Suprapubic skin (tissue), 4 donors: ENCODE results near the gene CTDSP2. TPM values are rescaled to one million over a fixed set of nuclear protein-coding genes. Genes with fewer than 3 reads are reported as not detected.
"Not testable (repeated sequence)": the region's sequence is repeated elsewhere in the genome, so short reads cannot be mapped to it uniquely, and the experiment has no call there.

Experiments used
- DNase-seq, 2 donors: peaks; one replicate each; pipeline ENCODE4 v3.0.0-alpha.2; 2019; ENCODE audit warnings: low spot score in 2 of 2
- H3K27ac ChIP-seq: fragments of 200-600 bp; sonication (generic); one replicate; pipeline ENCODE4 v1.5.1; 2019
- H3K27me3 ChIP-seq: fragments of 200-600 bp; sonication (generic); one replicate; pipeline ENCODE4 v1.5.1; 2019
- H3K36me3 ChIP-seq: fragments of 200-600 bp; sonication (generic); one replicate; pipeline ENCODE4 v1.5.1; 2019
- H3K4me1 ChIP-seq: fragments of 200-600 bp; sonication (generic); one replicate; pipeline ENCODE4 v1.5.1; 2019
- H3K4me3 ChIP-seq: fragments of 200-600 bp; sonication (generic); one replicate; pipeline ENCODE4 v1.5.1; 2019; ENCODE audit warnings: mild to moderate bottlenecking
- H3K9me3 ChIP-seq: fragments of 200-600 bp; sonication (generic); one replicate; pipeline ENCODE4 v1.5.1; 2019
- EP300 ChIP-seq: sonication (generic); formaldehyde crosslinking; IDR thresholded peaks from one replicate; pipeline ENCODE4 v1.6.1; 2017; ENCODE audit warnings: antibody characterized with exemption
- POLR2A ChIP-seq, 2 donors: fragments of 450-650 bp; IDR thresholded peaks; one replicate each; pipeline ENCODE4 v1.6.1; 2017; ENCODE audit warnings: antibody characterized with exemption in 2 of 2, mild to moderate bottlenecking in 2 of 2, moderate library complexity in 2 of 2
- POLR2AphosphoS5 ChIP-seq, 3 donors: sonication (generic); formaldehyde crosslinking; IDR thresholded peaks; one replicate each; pipeline ENCODE4 v1.6.1; 2017; ENCODE audit warnings: antibody characterized with exemption in 3 of 3
- WGBS: methylation state at CpG from one replicate; pipeline ENCODE4 v1.1.5; 2018; 5-methylcytosine and 5-hydroxymethylcytosine counted together
- total RNA-seq, 4 donors: library from RNA; depleted of rRNA; stranded (reverse); fragments of >200 nt; gene quantifications; one replicate each; pipeline ENCODE4 v1.1.0, GENCODE V29; 2016
- TF ChIP-seq, protein P1 (sequence below), 2 donors: fragments of 200-600 bp in 1 of 2; fragments of 450-650 bp in 1 of 2; sonication (generic) in 1 of 2; IDR thresholded peaks; one replicate each; pipeline ENCODE4 v1.5.1; 2016 to 2019; ENCODE audit warnings: antibody characterized with exemption in 2 of 2, mild to moderate bottlenecking in 1 of 2, moderate library complexity in 1 of 2

Gene CTDSP2
- total RNA-seq, 4 donors from 2014 or later = 147 to 240 (median 215) TPM

GRCh38 chr12:57825451-57825850 is 21.1 kb downstream of the CTDSP2 start:
- peaks cover 33% of the 10 kb centered on the region for H3K4me1 ChIP-seq

DNA sequence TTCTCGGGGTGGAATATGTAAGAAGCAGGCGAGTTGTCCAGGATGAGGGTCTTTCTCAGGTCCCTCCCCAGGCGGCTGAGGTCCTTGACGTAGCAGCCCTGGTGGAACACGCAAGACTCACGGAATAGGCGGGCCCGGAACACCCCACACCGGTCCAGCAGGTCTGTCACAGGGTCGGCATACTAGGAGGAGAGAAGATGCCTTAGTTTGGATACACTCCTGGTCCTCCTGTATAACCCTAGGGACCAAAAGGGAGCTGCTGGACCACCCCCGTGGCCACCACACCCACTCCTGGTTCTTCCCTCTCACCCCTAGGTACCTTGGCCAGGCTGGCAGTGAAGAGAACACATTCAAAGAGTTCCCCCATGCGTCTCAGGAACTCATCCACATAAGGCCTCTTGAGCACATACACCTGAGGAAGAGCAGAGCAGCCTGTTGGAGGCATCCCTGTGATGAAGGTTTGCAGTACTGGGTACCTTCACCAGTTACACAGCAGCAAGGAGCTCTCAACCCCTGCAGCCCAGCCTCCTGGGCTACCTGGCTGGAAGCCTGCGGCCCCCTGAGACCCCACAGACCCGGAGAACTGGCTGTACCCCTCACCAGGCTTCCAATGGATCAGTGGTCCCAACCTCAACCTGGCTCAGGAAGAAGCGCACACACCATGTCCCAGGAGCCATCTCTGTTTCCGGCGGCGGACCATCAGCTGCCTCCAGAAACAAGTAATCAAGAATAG is 22.5 kb downstream of the CTDSP2 start:
- DNase-seq = no peak
- peaks cover 91% of the 10 kb centered on the region for H3K36me3 ChIP-seq
- H3K27ac ChIP-seq = no peak overlapping the region

More at GRCh38 chr12:57825451-57825850, 21.1 kb downstream of the CTDSP2 start:
- Histone ChIP-seq H3K4me3 (no peak overlapping the region), H3K36me3 (peaks cover 90% of the 10 kb centered on the region), H3K27ac (no peak overlapping the region), H3K27me3 (no peaks in the 10 kb centered on the region), H3K9me3 (no peaks in the 10 kb centered on the region)
- TF ChIP-seq EP300 (no peak), POLR2A (IDR thresholded peaks at IDR 0.05) (no peak), POLR2AphosphoS5 (IDR thresholded peaks at IDR 0.05) (no peak)
- WGBS = 96% methylated on average over 2 of the region's 2 CpGs
- no peak for DNase-seq

GRCh38 chr12:57823131-57823907 is 23.2 kb downstream of the CTDSP2 start:
- Histone ChIP-seq H3K36me3 (peaks cover 89% of the 10 kb centered on the region), H3K27me3 (no peaks in the 10 kb centered on the region), H3K4me1 (peaks cover 22% of the 10 kb centered on the region), H3K27ac (no peak overlapping the region), H3K9me3 (no peaks in the 10 kb centered on the region), H3K4me3 (no peak overlapping the region)
- TF ChIP-seq POLR2AphosphoS5 (IDR thresholded peaks at IDR 0.05) (no peak), POLR2A (IDR thresholded peaks at IDR 0.05) (no peak), EP300 (no peak)
- TF ChIP-seq, protein P1, sequence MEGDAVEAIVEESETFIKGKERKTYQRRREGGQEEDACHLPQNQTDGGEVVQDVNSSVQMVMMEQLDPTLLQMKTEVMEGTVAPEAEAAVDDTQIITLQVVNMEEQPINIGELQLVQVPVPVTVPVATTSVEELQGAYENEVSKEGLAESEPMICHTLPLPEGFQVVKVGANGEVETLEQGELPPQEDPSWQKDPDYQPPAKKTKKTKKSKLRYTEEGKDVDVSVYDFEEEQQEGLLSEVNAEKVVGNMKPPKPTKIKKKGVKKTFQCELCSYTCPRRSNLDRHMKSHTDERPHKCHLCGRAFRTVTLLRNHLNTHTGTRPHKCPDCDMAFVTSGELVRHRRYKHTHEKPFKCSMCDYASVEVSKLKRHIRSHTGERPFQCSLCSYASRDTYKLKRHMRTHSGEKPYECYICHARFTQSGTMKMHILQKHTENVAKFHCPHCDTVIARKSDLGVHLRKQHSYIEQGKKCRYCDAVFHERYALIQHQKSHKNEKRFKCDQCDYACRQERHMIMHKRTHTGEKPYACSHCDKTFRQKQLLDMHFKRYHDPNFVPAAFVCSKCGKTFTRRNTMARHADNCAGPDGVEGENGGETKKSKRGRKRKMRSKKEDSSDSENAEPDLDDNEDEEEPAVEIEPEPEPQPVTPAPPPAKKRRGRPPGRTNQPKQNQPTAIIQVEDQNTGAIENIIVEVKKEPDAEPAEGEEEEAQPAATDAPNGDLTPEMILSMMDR (IDR thresholded peaks at IDR 0.05) = no peak
- DNase-seq = no peak
- WGBS = 76% methylated on average over 15 of the region's 17 CpGs

More for the DNA sequence above, 22.5 kb downstream of the CTDSP2 start:
- TF ChIP-seq, protein P1 (IDR thresholded peaks at IDR 0.05) = no peak
- no peak for TF ChIP-seq POLR2A (IDR thresholded peaks at IDR 0.05)
- no peak for TF ChIP-seq POLR2AphosphoS5 (IDR thresholded peaks at IDR 0.05)
- no peaks in the 10 kb centered on the region for H3K9me3 ChIP-seq
- no peak overlapping the region for H3K4me3 ChIP-seq
- 91% methylated on average over 15 of the region's 18 CpGs for WGBS
- peaks cover 20% of the 10 kb centered on the region for H3K4me1 ChIP-seq
- no peaks in the 10 kb centered on the region for H3K27me3 ChIP-seq

DNA sequence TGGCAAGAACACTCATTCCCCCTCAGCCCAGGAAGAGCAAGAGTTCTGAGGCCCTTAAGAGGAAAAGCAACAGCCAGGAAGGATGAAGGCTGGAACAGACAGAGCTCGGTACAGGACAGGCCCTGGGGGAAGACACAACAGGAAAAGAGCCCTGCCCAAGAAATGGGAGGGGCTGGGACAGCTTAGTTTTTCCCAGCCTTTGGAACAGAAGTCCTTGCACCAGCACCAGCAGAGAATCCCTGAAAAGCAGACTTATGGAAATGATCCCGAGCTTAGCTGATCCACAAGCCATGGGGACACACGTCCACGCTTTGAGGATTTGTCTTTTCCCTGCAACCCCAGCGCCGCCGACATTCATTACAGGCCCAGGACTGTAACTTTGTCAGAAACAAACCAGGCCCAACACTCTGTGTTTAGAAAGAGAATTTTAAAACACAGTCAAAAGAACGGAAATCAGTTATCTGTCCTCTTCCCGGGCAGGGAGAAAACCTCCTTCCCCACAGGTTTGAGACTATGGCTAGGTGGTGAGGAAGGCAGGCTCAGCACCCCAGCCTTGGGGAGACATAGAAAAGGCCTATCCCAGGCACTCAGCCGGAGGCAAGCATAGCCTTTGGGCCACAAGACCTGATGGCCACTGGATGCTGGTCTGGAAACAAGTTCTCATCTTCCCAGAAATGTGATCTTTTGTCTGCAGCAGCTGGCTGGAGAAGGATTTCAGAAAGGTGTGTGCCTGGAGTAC is 24.0 kb downstream of the CTDSP2 start:
- Histone ChIP-seq H3K4me3 (no peak overlapping the region), H3K9me3 (no peaks in the 10 kb centered on the region), H3K27ac (no peak overlapping the region), H3K27me3 (no peaks in the 10 kb centered on the region), H3K4me1 (peaks cover 27% of the 10 kb centered on the region), H3K36me3 (peaks cover 83% of the 10 kb centered on the region)
- DNase-seq = no peak
- TF ChIP-seq POLR2A (IDR thresholded peaks at IDR 0.05) = no peak
- TF ChIP-seq POLR2AphosphoS5 (IDR thresholded peaks at IDR 0.05) = no peak
- TF ChIP-seq EP300 = no peak
- TF ChIP-seq, protein P1 (IDR thresholded peaks at IDR 0.05) = no peak
- WGBS = 67% methylated on average over 10 of the region's 10 CpGs

- peaks cover 74% of the 10 kb centered on the region for H3K36me3 ChIP-seq
- no peak for DNase-seq
- no peaks in the 10 kb centered on the region for H3K27me3 ChIP-seq
- 65% methylated on average over 10 of the region's 10 CpGs for WGBS
- no peak overlapping the region for H3K27ac ChIP-seq
- no peak overlapping the region for H3K4me3 ChIP-seq
- no peak for TF ChIP-seq POLR2AphosphoS5 (IDR thresholded peaks at IDR 0.05)
- no peak for TF ChIP-seq POLR2A (IDR thresholded peaks at IDR 0.05)
- TF ChIP-seq, protein P1 (IDR thresholded peaks at IDR 0.05) = no peak
- TF ChIP-seq EP300 = no peak
- peaks cover 36% of the 10 kb centered on the region for H3K4me1 ChIP-seq
- no peaks in the 10 kb centered on the region for H3K9me3 ChIP-seq
Observed at GRCh38 chr12:57821474-57822214, 24.9 kb downstream of the CTDSP2 start.

- H3K27me3 ChIP-seq, H3K27ac ChIP-seq, H3K9me3 ChIP-seq, DNase-seq, H3K4me3 ChIP-seq: not testable (repeated sequence)
- Histone ChIP-seq H3K4me1 (peaks cover 43% of the 10 kb centered on the region), H3K36me3 (peaks cover 68% of the 10 kb centered on the region)
- 67% methylated on average over 3 of the region's 5 CpGs for WGBS
Observed at GRCh38 chr12:57821015-57821414, 25.5 kb downstream of the CTDSP2 start.

DNA sequence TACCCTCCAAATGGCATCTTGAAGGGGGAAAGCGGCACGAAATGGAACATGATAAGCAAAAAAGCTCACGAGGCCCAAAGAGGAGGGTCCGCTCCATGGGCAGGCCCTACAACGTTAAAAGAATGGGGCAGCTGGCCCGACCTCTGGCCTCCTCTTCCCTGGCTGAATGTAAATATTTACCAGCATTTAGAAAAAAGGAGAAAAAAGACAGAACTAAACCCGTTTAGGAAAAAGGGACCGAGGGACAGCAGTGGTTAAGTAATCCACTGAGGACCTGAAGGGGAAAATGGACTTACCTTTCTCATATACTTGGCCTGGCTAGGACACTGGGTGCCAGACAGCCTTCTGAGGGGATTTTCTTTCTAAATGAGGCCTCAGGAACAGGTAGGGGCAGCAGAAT is 26.4 kb downstream of the CTDSP2 start:
- H3K27me3 ChIP-seq, H3K4me3 ChIP-seq, H3K9me3 ChIP-seq, DNase-seq, H3K27ac ChIP-seq: not testable (repeated sequence)
- Histone ChIP-seq H3K4me1 (peaks cover 52% of the 10 kb centered on the region), H3K36me3 (peaks cover 59% of the 10 kb centered on the region)
- WGBS = 77% methylated on average over 8 of the region's 8 CpGs

- not testable (repeated sequence) for H3K9me3 ChIP-seq, DNase-seq, H3K27ac ChIP-seq, H3K4me3 ChIP-seq, H3K27me3 ChIP-seq
- peaks cover 37% of the 10 kb centered on the region for H3K36me3 ChIP-seq
- WGBS = 75% methylated on average over 3 of the region's 3 CpGs
- H3K4me1 ChIP-seq = peaks cover 48% of the 10 kb centered on the region
Observed at GRCh38 chr12:57817990-57818331, 28.6 kb downstream of the CTDSP2 start.
